ENCODE data around the gene RPL31.

DNA sequence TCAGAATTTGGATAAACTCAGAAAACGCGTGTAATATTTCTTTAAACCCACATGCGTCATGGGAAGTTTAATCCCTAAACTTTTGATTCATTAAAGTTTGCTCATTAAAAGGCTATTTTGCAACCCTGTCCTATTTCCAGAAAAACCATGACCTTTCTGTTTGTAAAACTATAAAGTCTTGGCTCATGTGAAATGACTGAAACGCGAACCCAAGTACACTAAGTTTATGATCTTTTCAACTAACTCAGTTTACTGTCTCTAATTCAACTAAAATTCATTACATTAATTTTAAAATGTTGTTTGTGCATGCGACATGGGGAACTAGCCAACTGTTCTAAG is 3.9 kb upstream of the RPL31 start:
- no peak for TF ChIP-seq POLR2A (IDR thresholded peaks at IDR 0.05; ENCODE audit: extremely low read depth, insufficient read length)
- no peak for TF ChIP-seq MYC (IDR thresholded peaks at IDR 0.05; ENCODE audit: low read depth, low read length)
- TF ChIP-seq, protein P1, sequence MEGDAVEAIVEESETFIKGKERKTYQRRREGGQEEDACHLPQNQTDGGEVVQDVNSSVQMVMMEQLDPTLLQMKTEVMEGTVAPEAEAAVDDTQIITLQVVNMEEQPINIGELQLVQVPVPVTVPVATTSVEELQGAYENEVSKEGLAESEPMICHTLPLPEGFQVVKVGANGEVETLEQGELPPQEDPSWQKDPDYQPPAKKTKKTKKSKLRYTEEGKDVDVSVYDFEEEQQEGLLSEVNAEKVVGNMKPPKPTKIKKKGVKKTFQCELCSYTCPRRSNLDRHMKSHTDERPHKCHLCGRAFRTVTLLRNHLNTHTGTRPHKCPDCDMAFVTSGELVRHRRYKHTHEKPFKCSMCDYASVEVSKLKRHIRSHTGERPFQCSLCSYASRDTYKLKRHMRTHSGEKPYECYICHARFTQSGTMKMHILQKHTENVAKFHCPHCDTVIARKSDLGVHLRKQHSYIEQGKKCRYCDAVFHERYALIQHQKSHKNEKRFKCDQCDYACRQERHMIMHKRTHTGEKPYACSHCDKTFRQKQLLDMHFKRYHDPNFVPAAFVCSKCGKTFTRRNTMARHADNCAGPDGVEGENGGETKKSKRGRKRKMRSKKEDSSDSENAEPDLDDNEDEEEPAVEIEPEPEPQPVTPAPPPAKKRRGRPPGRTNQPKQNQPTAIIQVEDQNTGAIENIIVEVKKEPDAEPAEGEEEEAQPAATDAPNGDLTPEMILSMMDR (IDR thresholded peaks at IDR 0.05; ENCODE audit: low read depth, low read length): no peak
- TF ChIP-seq, protein P2, sequence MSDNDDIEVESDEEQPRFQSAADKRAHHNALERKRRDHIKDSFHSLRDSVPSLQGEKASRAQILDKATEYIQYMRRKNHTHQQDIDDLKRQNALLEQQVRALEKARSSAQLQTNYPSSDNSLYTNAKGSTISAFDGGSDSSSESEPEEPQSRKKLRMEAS (IDR thresholded peaks at IDR 0.05; ENCODE audit: low read depth, low read length): no peak
